ENCODE data around the gene SECISBP2.

- TF ChIP-seq YY1 (IDR thresholded peaks at IDR 0.05; ENCODE audit: insufficient read depth, insufficient read length) (no peak), ZNF274 (IDR thresholded peaks at IDR 0.05; ENCODE audit: low read depth, low read length) (no peak), SUZ12 (IDR thresholded peaks at IDR 0.05; ENCODE audit: extremely low read depth, insufficient read depth, insufficient read length) (no peak)
Measured at GRCh38 chr9:89345476-89345875, 27.2 kb downstream of the SECISBP2 start.

All from NT2/D1 (cell line).